Spleen (tissue), 11 donors: ENCODE measurements around the gene SMOC2. TPM values are rescaled to one million over a fixed set of nuclear protein-coding genes. Genes with fewer than 3 reads are reported as not detected.

Source experiments
- DNase-seq: peaks from one replicate; pipeline ENCODE4 v3.0.0-alpha.2; 2020
- H3K27ac ChIP-seq, 8 donors: fragments of 200-600 bp; sonication (generic) in 7 of 8; 1 replicate in 4 of 8; 2 replicates in 4 of 8; pipeline versions ENCODE4 v1.5.0 to v1.8.0; 2016 to 2021; ENCODE audit warnings: inconsistent platforms in 4 of 8, mild to moderate bottlenecking in 4 of 8, moderate library complexity in 1 of 8
- H3K27me3 ChIP-seq, 7 donors: fragments of 200-600 bp; sonication (generic) in 6 of 7; replicated peaks in 1 of 7; 1 replicate in 4 of 7; 2 replicates in 3 of 7; pipeline versions ENCODE4 v1.5.0 to v1.8.0; 2016 to 2021; ENCODE audit warnings: inconsistent platforms in 3 of 7, mild to moderate bottlenecking in 1 of 7
- H3K36me3 ChIP-seq, 6 donors: fragments of 200-600 bp; sonication (generic) in 5 of 6; 1 replicate in 4 of 6; 2 replicates in 2 of 6; pipeline versions ENCODE4 v1.5.0 to v1.8.0; 2016 to 2021; ENCODE audit warnings: inconsistent platforms in 2 of 6
- H3K4me1 ChIP-seq, 6 donors: fragments of 200-600 bp; sonication (generic) in 5 of 6; 1 replicate in 3 of 6; 2 replicates in 3 of 6; pipeline versions ENCODE4 v1.5.0 to v1.8.0; 2016 to 2021; ENCODE audit warnings: inconsistent platforms in 3 of 6
- H3K4me3 ChIP-seq, 8 donors: fragments of 200-600 bp; sonication (generic) in 7 of 8; 1 replicate in 4 of 8; 2 replicates in 4 of 8; pipeline versions ENCODE4 v1.5.0 to v1.8.0; 2016 to 2021; ENCODE audit warnings: inconsistent platforms in 4 of 8, mild to moderate bottlenecking in 4 of 8, moderate library complexity in 2 of 8
- H3K9me3 ChIP-seq, 8 donors: fragments of 200-600 bp; sonication (generic) in 7 of 8; 1 replicate in 4 of 8; 2 replicates in 4 of 8; pipeline versions ENCODE4 v1.5.0 to v1.8.0; 2016 to 2021; ENCODE audit warnings: inconsistent platforms in 4 of 8
- CTCF ChIP-seq, 11 experiments: fragments of 200-600 bp in 7 of 11; fragments of 450-650 bp in 4 of 11; sonication (generic) in 4 of 11; IDR thresholded peaks in 8 of 11; conservative IDR thresholded peaks in 3 of 11; 1 replicate in 7 of 11; 2 replicates in 4 of 11; pipeline versions ENCODE4 v1.4.0 to v1.8.0; 2016 to 2021; ENCODE audit warnings: antibody characterized with exemption in 11 of 11, inconsistent platforms in 4 of 11, mild to moderate bottlenecking in 1 of 11
- POLR2A ChIP-seq, 3 donors: fragments of 450-650 bp; IDR thresholded peaks; one replicate each; pipeline ENCODE4 v1.5.1; 2017; ENCODE audit warnings: antibody characterized with exemption in 3 of 3, mild to moderate bottlenecking in 1 of 3
- POLR2AphosphoS5 ChIP-seq, 3 donors: sonication (generic); formaldehyde crosslinking; IDR thresholded peaks; one replicate each; pipeline ENCODE4 v1.5.1; 2017; ENCODE audit warnings: antibody characterized with exemption in 3 of 3
- WGBS, 5 donors: extraction: QIAGEN DNeasy Blood & Tissue Kit in 3 of 5; methylation state at CpG; one replicate each; pipeline versions ENCODE4 v1.1.5 to v1.1.7; 2013 to 2018; 5-methylcytosine and 5-hydroxymethylcytosine counted together
- intact Hi-C: fragments of 100-400 bp; cut with DNase I; formaldehyde crosslinking; loops from one replicate; pipeline ENCODE4 v1.15.0; 2023; ENCODE audit warnings: low total_unique reads
- polyA plus RNA-seq, 3 donors: library from polyadenylated mRNA; stranded (reverse); fragments of 200-250 nt; gene quantifications; one replicate each; pipeline ENCODE4 v1.2.1, GENCODE V29; 2013
- total RNA-seq, 7 donors: library from RNA; depleted of rRNA in 3 of 7; stranded (reverse); fragments of >200 nt in 3 of 7; fragmentation: NEBNext Ultra II Directional in 4 of 7; extraction: Animal tissue kit (Norgen Biotek cat#: 25700) in 4 of 7; gene quantifications; one replicate each; pipeline versions ENCODE4 v1.1.0 to v1.2.1, GENCODE V29; 2016 to 2021
- donor health status: healthy with polysubstance abuse.
- donor health status: DM: no; HTN: no; CAD: no; lungs with moderate emphysema.
- donor health status: DM: no; HTN: no; CAD: no.
- donor health status: Bipolar disorder and iron deficiency.
- donor health status: healthy.
- donor health status: DM: no; HTN: no; CAD: no.
- donor health status: DM: yes; HTN: yes; CAD: no.

SMOC2 gene
- total and polyA plus RNA-seq, 10 donors, result 0.94 to 7.6 (median 1.8) TPM

GRCh38 chr6:168558686-168559085 lies 117.7 kb downstream of the SMOC2 start:
- H3K4me3 ChIP-seq, result no peak overlapping the region
- intact Hi-C loops, result no loop called here
- WGBS, 5 donors, result 92 to 95% (median 94%) methylated on average over 20 of the region's 20 CpGs
- no peak for TF ChIP-seq POLR2A (IDR thresholded peaks at IDR 0.05)
- no peak for TF ChIP-seq POLR2AphosphoS5 (IDR thresholded peaks at IDR 0.05)
- no peak for TF ChIP-seq CTCF (IDR thresholded peaks at IDR 0.05 in 8 of 11, conservative IDR thresholded peaks at IDR 0.05 in 3 of 11)
- H3K4me1 ChIP-seq, result no peaks in the 10 kb centered on the region
- no peaks in the 10 kb centered on the region for H3K9me3 ChIP-seq
- H3K27me3 ChIP-seq, result peaks cover 0 to 15% (median 0%) of the 10 kb centered on the region in 7 donors
- no peak overlapping the region for H3K27ac ChIP-seq
- DNase-seq, result no peak
- no peaks in the 10 kb centered on the region for H3K36me3 ChIP-seq

- Histone ChIP-seq H3K9me3 (no peaks in the 10 kb centered on the region), H3K36me3 (no peaks in the 10 kb centered on the region), H3K27me3 (peaks cover 0 to 22% (median 0%) of the 10 kb centered on the region in 7 donors), H3K27ac (no peak overlapping the region), H3K4me1 (no peaks in the 10 kb centered on the region), H3K4me3 (no peak overlapping the region)
- DNase-seq, result no peak
- intact Hi-C loops, result no loop called here
- WGBS, 5 donors, result 78 to 91% (median 86%) methylated on average over 6 of the region's 6 CpGs
- TF ChIP-seq POLR2A (IDR thresholded peaks at IDR 0.05) (no peak), CTCF (IDR thresholded peaks at IDR 0.05 in 8 of 11, conservative IDR thresholded peaks at IDR 0.05 in 3 of 11) (no peak), POLR2AphosphoS5 (IDR thresholded peaks at IDR 0.05) (no peak)
Observed at GRCh38 chr6:168559574-168560098, 118.7 kb downstream of the SMOC2 start.

- Histone ChIP-seq H3K36me3 (no peaks in the 10 kb centered on the region), H3K27me3 (peaks cover 0 to 27% (median 0%) of the 10 kb centered on the region in 7 donors), H3K4me1 (no peaks in the 10 kb centered on the region), H3K27ac (no peak overlapping the region), H3K4me3 (no peak overlapping the region), H3K9me3 (no peaks in the 10 kb centered on the region)
- TF ChIP-seq POLR2A (IDR thresholded peaks at IDR 0.05) (no peak), POLR2AphosphoS5 (IDR thresholded peaks at IDR 0.05) (no peak), CTCF (IDR thresholded peaks at IDR 0.05 in 8 of 11, conservative IDR thresholded peaks at IDR 0.05 in 3 of 11) (no peak)
- WGBS, 5 donors, result 55 to 77% (median 63%) methylated on average over 6 of the region's 6 CpGs
- no peak for DNase-seq
- intact Hi-C loops, result no loop called here
Observed at GRCh38 chr6:168560126-168560525, 119.1 kb downstream of the SMOC2 start.

- intact Hi-C loops, result no loop called here
- Histone ChIP-seq H3K27ac (no peak overlapping the region), H3K9me3 (no peaks in the 10 kb centered on the region), H3K4me1 (no peaks in the 10 kb centered on the region), H3K4me3 (no peak overlapping the region), H3K36me3 (no peaks in the 10 kb centered on the region), H3K27me3 (peaks cover 0 to 38% (median 0%) of the 10 kb centered on the region in 7 donors)
- TF ChIP-seq POLR2AphosphoS5 (IDR thresholded peaks at IDR 0.05), result no peak
- TF ChIP-seq CTCF (IDR thresholded peaks at IDR 0.05 in 8 of 11, conservative IDR thresholded peaks at IDR 0.05 in 3 of 11), result no peak
- no peak for TF ChIP-seq POLR2A (IDR thresholded peaks at IDR 0.05)
- WGBS, 5 donors, result 73 to 83% (median 78%) methylated on average over 29 of the region's 29 CpGs
- no peak for DNase-seq
Observed at GRCh38 chr6:168562576-168563151, 121.7 kb downstream of the SMOC2 start.
